Kidney (tissue), 14 donors: Measurements from ENCODE around the gene PRRX2. TPM values are rescaled to one million over a fixed set of nuclear protein-coding genes. Genes with fewer than 3 reads are reported as not detected.

ENCODE experiments used
- DNase-seq, 5 donors: peaks; one replicate each; pipeline ENCODE4 v3.0.0-alpha.2; 2013 to 2020
- FAIRE-seq: peaks from 2 replicates; lab custom pipeline; 2012; peaks lifted over from hg19 to GRCh38; lab: Jason Lieb, UNC
- H3K27ac ChIP-seq, 2 donors: one replicate each; pipeline ENCODE4 v1.7.0; 2013; ENCODE audit warnings: low read depth in 2 of 2, low read length in 2 of 2, inconsistent platforms in 1 of 2
- H3K27me3 ChIP-seq: one replicate; pipeline ENCODE4 v1.7.1; 2013; ENCODE audit warnings: low read length, inconsistent platforms; ENCODE audit not compliant: control insufficient read depth, insufficient read depth
- H3K36me3 ChIP-seq, 3 donors: one replicate each; pipeline versions ENCODE4 v1.7.0 to v1.7.1; 2013; ENCODE audit warnings: low read length in 3 of 3, control low read depth in 1 of 3, inconsistent platforms in 1 of 3; ENCODE audit not compliant: insufficient read depth in 3 of 3, control insufficient read depth in 2 of 3
- H3K4me1 ChIP-seq, 3 donors: one replicate each; pipeline versions ENCODE4 v1.7.0 to v1.7.1; 2013; ENCODE audit warnings: low read length in 3 of 3, inconsistent platforms in 1 of 3, low read depth in 1 of 3; ENCODE audit not compliant: control insufficient read depth in 2 of 3, insufficient read depth in 2 of 3
- H3K4me3 ChIP-seq, 3 donors: one replicate each; pipeline versions ENCODE4 v1.7.0 to v1.8.1; 2013; ENCODE audit warnings: low read length in 3 of 3, control low read depth in 1 of 3, inconsistent platforms in 1 of 3
- H3K9ac ChIP-seq, 3 donors: one replicate each; pipeline versions ENCODE4 v1.7.0 to v1.7.1; 2013; ENCODE audit warnings: low read length in 3 of 3, control low read depth in 1 of 3, inconsistent platforms in 1 of 3
- H3K9me3 ChIP-seq, 3 donors: one replicate each; pipeline versions ENCODE4 v1.7.0 to v1.7.1; 2013; ENCODE audit warnings: low read length in 3 of 3, control low read depth in 1 of 3, inconsistent platforms in 1 of 3; ENCODE audit not compliant: control insufficient read depth in 2 of 3, insufficient read depth in 1 of 3
- intact Hi-C: fragments of 100-400 bp; cut with DNase I; formaldehyde crosslinking; loops from one replicate; pipeline ENCODE4 v1.11.1; 2022
- polyA plus RNA-seq: library from polyadenylated mRNA; stranded (reverse); fragments of 350-450 nt; fragmentation: Illumina TruSeq; extraction: RNeasy Lipid Tissue Mini Kit (QIAGEN cat#74804); gene quantifications from one replicate; pipeline ENCODE4 v1.2.3, GENCODE V29; 2014; ENCODE audit warnings: low read depth, low replicate concordance; ENCODE audit not compliant: insufficient read depth
- total RNA-seq: library from RNA; stranded (reverse); fragmentation: NEBNext Ultra II Directional; extraction: Animal tissue kit (Norgen Biotek cat#: 25700); gene quantifications from one replicate; pipeline ENCODE4 v1.2.1, GENCODE V29; 2021
- TF ChIP-seq, protein P1 (sequence below): IDR thresholded peaks from 3 replicates; pipeline ENCODE4 v1.5.1; 2012; ENCODE audit warnings: mild to moderate bottlenecking, moderate library complexity, borderline replicate concordance; ENCODE audit not compliant: insufficient read depth; ENCODE audit errors: extremely low read depth
- donor health status: control.
- donor health status: control.
- donor health status: control.
- donor health status: control.
- donor health status: control.
- donor health status: DM: yes; HTN: yes; CAD: no.
- donor health status: Normal renal cell carcinoma (clear cell type).

PRRX2 gene
- total and polyA plus RNA-seq, 2 donors from 2014 or later, result 1.8 to 2.3 TPM

DNA sequence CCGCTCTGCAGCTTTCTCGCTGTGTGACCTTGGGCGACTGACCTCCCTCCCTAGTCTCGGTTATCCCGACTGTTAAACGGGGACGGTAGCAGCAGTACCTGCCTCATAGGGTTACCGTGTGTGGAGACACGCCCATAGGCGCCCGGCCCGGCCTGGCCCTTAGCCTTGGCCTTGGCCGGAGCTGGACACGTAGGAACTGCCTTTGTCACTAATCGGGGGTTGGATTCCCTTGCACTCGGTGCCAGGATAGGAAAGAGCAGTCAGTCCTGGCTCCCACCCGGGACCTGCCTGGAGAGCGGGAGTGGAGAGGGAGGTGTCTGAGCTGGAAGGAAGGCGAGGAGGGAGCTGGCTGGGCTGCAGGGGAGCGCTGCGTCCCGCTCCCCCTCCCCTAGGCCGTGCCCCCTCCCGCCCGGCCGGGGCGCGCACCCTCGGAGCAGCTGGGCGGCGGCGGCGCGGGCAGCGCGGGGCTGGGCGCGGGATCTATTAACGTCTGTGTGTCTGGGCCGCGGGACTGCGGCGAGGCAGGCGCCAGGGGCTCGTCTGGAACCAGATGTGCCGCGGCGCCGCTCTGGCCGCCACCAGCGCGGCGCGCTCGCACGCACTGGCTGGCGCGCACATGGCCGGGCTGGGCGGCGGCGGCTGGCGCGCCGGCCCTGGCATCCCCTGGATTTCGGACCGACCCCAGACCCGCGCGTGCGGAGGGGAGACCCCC, 31.7 kb downstream of the PRRX2 start:
- Histone ChIP-seq H3K27ac (no peak overlapping the region), H3K27me3 (peaks cover 2% of the 10 kb centered on the region), H3K9ac (no peak overlapping the region), H3K4me3 (no peak overlapping the region), H3K36me3 (no peaks in the 10 kb centered on the region), H3K9me3 (no peaks in the 10 kb centered on the region), H3K4me1 (no peaks in the 10 kb centered on the region)
- no peak for FAIRE-seq
- intact Hi-C loops, result no loop called here
- DNase-seq, result peak; percentile 45 to 81 (median 68)
- TF ChIP-seq, protein P1, sequence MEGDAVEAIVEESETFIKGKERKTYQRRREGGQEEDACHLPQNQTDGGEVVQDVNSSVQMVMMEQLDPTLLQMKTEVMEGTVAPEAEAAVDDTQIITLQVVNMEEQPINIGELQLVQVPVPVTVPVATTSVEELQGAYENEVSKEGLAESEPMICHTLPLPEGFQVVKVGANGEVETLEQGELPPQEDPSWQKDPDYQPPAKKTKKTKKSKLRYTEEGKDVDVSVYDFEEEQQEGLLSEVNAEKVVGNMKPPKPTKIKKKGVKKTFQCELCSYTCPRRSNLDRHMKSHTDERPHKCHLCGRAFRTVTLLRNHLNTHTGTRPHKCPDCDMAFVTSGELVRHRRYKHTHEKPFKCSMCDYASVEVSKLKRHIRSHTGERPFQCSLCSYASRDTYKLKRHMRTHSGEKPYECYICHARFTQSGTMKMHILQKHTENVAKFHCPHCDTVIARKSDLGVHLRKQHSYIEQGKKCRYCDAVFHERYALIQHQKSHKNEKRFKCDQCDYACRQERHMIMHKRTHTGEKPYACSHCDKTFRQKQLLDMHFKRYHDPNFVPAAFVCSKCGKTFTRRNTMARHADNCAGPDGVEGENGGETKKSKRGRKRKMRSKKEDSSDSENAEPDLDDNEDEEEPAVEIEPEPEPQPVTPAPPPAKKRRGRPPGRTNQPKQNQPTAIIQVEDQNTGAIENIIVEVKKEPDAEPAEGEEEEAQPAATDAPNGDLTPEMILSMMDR, result no peak

DNA sequence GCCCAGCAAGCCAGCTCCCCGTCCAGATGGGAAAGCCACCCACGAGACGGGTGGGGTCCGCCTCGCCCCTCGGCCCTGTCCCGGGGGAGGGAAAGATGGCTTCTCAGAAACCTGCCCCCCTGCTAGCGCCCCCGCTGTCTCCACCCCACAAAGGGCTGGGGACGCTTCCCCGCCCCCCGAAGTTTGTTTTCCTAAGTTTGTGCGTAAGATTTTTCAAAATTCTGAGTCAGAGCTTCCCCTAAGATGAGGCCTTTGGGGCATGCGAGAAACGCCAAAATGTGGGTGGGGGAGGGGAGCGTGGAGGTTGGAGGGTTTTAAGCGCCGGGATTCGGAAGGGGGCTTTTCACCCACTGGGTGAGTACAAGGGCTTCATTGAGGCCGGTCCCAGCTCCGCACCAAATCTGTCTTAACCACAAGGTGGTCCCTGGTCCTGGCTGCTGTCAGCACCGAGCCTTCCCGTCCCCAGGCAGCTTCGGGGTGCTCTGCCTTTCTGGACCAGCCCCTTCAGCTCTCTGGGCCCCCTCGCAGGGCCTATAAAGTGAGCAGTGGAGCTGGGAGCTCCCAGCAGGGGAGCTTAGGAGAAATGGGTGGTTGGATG, 32.3 kb downstream of the PRRX2 start:
- TF ChIP-seq, protein P1, result no peak
- no peak overlapping the region for H3K27ac ChIP-seq

DNA sequence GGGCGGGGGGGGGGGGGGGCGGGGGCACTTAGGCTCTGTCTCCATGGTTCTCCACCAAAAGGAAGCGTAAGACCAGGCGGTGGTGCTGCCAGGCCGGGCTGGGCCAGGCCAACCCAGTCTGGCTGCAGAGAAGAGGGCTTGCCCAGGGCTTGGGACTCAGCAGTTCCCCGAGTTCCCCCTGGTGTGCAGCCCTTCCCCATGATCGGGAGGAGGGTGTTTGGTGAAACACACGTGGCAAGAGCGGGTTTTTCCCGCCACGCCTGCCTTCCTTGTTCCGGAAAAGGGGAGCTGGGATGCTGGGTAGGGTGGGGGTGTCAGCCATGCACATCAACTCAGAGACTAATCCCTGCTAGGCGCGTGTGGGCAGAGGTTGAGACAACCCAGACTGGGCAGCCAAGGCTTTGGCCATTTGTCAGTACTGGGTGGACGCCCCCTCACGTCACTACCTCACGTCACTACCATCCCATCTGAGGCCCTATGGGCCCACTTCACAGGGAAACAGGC, 32.9 kb downstream of the PRRX2 start:
- Histone ChIP-seq H3K36me3 (no peaks in the 10 kb centered on the region), H3K27ac (no peak overlapping the region), H3K27me3 (peaks cover 2% of the 10 kb centered on the region), H3K9ac (no peak overlapping the region), H3K9me3 (no peaks in the 10 kb centered on the region), H3K4me3 (no peak overlapping the region), H3K4me1 (no peaks in the 10 kb centered on the region)
- TF ChIP-seq, protein P1, result no peak
- FAIRE-seq (no peak), DNase-seq (no peak)
- intact Hi-C loops, result no loop called here

More for the DNA sequence above, 32.3 kb downstream of the PRRX2 start:
- peak in 2 of 5 donors; percentile 23 to 36 for DNase-seq
- Histone ChIP-seq H3K4me1 (no peaks in the 10 kb centered on the region), H3K27me3 (peaks cover 2% of the 10 kb centered on the region), H3K9me3 (no peaks in the 10 kb centered on the region), H3K9ac (no peak overlapping the region), H3K36me3 (no peaks in the 10 kb centered on the region), H3K4me3 (no peak overlapping the region)
- intact Hi-C loops, result no loop called here
- FAIRE-seq, result no peak
